Suppressor macrophage treated with lipopolysaccharide for 1 hour (primary cell): ENCODE data around the gene TMOD4.

ENCODE experiments used
- DNase-seq, 3 donors: peaks; one replicate each; pipeline ENCODE4 v3.0.0-alpha.2; 2020 to 2022

TMOD4 gene

DNA sequence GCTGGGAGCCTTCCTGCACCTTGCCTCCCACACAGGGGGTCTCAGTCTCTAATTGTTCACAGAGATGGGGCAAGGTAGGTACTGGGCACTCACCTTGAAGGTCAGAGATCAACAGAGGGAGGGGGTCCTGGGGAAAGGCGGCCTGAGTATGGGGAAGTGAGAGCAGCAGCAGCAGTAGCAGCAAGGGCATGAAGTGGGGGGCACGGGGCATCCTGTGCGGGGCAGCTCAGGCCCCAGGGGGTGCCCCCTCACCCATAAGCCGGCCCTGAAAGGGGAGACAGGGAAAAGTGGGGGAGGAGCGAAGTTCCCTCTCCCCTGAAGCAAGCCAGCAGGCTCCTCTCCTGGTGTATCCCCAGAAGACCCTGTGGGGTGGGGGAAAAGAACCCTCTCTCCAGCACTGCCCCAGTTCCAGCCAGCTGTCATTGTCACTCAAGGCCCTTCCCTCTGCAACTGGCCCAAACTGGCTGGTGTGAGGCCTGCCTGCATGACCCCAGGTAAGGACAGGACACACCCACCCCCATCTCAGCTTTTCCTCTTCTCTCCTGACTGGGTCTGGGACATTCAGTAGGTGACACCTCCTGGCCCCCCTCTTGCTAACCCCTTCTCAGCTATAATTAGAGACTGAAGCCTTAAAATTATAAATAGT, 33.2 kb downstream of the TMOD4 start:
- no peak for DNase-seq

GRCh38 chr1:151137789-151138188, 38.0 kb downstream of the TMOD4 start:
- no peak for DNase-seq

GRCh38 chr1:151135433-151136385, 40.1 kb downstream of the TMOD4 start:
- DNase-seq, result no peak

DNA sequence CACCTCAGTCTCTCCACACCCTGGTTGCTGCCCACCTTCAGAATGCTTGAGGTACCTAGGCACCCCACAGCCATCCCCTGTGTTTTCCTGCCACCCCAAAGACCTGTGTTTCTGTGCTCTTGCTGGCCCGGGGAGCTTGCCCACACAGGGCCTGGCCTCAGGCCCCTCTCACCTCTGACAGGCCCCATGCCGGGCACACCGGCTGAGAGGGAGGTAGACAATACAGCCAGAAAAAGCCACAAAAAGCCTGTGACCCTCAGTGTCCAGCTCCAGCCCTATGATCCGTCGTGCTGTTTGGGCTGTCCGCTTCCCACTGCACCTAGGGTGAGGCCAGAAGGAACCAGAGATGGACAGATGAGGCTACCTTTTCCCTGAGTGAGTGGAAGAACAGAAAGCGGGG, 40.8 kb downstream of the TMOD4 start:
- DNase-seq, result no peak

DNA sequence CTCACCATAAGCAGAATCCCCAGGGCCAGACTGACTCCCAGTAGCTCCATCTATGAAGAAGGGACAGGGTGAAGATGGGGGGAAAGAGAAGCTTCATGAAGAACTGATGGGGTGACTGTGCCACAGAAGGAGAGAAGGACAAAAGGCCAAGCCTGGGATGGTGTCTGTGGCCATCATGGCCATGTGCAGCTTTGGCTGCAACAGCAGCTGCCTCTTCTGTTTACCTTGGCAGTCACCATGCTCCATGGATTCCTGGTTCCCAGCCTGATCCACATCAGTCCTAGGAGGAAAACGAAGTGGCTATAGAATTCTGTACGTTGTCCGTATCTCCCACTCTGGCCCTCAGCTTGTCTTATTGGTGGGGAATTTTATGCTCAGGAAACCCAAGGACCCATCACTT, 41.4 kb downstream of the TMOD4 start:
- DNase-seq, result no peak

DNA sequence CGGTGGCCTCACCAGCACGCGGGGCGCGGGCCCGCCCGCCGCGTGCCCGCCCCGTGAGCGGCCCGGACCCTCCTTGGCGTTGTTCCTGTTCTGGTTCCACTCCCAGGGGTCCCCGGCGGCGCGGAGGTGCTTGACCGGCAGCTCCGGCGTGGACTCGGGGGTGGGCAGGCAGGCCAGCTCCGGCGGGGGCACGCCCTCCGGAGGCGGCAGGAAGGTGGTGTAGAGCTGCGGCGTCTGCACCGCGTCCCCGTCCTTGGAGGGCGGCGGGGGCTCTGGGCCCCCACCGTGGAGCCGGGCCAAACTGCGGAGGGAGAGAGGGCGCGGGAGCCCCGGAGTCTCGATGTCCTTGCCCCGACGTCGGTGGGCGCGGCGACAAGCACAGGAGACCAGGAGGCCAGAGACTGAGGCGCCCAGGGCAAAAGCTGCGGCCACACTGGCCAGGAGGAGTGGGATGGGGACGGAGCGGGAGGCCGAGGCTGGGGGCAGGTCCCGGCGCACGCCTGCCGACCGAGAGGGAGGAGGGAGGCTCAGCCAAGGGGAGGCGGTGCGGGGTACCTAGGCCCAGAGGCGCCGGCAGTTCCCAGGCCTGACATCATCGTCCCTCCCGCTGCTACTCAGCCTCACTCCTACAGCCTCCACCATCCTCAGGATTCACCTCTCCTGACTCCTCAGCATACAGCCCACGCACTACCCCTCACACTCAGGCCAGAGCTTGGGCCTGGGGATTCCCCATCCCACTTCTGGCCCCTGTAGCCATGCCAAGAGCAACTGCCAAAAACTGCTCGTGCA, 42.6 kb downstream of the TMOD4 start:
- peak in 2 of 3 donors; percentile 23 to 25 for DNase-seq

- DNase-seq, result no peak
These were observed 43.3 kb downstream of the TMOD4 start for GRCh38 chr1:151132335-151133017.

DNA sequence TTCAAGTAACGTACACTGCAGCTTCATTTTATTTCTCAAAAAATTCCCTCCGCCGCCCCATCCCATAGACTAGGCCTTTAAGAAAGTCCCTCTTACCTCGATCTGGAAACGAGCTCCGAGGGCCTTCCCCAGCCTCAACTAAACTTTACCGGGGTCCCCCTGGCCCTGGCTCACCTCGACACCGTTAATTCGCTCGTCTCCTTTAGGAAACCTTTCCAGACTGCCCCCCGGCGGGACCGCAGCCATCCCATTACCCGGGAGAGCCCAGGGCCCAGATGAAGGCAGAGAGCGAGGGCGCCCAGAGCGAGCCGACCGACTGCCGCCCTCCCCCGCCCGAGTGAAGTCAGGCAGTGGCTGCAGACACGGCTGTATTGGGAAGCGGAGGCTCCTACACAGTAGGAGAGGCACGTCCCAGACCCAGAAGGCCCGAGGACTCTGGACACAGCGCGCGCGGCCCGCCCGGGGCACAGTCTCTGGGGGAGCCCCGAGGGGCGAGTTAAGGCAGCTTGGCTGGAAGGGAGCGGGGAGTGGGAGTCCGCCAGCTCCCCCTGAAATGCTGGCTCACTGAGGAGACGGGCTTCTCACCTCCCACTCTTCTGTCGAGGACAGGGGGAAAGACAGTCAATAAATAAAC, 44.0 kb downstream of the TMOD4 start:
- DNase-seq, result peak in 2 of 3 donors; percentile 18

DNA sequence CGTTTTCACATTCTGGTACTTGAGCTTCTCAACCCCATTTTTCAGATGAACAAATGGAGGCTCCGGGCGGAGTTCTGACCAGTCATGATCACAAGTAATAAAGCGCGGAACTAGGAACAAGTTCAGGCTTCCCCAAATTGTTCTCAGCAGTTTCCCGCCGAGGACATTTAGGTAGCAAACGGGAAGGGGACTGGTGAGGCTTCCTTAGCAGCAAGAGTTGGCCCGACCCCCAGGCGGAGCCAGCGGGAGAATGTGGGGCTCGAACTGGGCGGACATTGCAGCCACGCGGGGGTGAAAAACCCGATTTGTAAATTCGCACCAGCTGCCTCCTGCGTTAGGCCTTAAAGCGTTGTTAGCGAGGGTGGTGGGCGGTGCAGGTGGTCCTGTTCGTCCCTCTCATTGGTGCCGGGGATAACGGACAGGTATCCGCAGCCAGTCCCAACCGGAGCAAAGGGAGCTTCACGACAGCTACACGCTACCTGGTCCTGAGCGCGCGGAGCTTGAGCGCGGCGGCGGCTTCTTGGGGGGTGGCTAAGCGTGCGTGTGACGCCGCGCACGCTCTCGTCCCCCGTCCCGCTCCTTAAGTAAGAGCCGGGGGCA, 44.7 kb downstream of the TMOD4 start:
- peak; percentile 62 to 66 (median 62) for DNase-seq

DNA sequence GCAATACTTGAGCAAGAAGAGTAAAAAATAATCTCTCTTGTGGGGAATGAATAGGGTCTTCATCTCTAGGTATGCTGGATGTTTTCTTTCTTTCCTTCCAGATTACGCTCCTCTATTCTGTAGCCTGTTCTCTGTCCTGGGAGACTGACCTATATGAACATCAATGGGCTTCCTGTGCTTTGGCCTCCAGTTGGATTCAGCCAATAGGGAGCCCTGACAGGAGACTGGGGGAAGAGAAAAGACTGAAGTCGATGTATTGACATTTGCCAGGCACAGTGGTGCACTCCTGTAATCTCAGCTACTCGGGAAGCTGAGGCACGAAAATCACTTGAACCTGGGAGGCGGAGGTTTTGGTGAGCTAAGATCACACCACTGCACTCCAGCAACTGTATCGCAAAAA, 47.0 kb downstream of the TMOD4 start:
- DNase-seq, result no peak

DNA sequence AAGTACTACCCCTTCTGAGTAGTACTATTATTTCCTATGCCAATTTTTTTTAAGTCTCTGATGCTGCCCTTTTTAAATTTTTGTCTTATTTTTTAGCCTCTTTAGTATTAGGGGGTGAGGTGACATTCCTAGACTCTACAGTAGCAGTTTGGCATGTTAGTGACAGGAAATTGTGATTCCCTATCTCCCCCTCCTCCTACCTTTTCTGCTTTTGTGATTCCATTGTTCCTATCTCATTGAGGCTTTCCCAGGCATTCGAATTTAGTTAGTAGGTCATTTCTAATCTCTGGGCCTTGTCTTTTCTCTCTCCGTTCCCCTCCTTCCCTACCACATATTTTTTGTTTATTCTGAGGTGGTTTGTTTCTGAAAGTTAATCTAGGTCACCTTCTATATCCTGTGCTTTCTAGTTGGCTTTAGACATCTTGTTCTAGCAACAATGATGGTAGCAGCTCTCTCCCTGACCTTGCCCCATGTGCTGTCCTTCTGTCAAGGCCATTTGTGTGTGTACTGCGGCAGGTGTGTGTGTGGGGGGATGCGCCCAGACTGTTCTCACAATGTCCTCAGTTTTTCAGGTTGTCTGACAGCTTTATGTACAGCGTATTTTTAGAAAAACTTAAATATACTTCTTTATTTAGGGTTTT, 50.9 kb downstream of the TMOD4 start:
- no peak for DNase-seq
